NB4 (cell line): Measurements from ENCODE around the gene ARF3.
A peak's percentile ranks its signal among the peaks of the same experiment; 100 is the strongest.

Source experiments
- DNase-seq: peaks from one replicate; pipeline ENCODE4 v3.0.0; 2010; ENCODE audit warnings: low read depth
- H3K4me3 ChIP-seq: one replicate; pipeline ENCODE4 v1.5.1; 2011; ENCODE audit warnings: mild to moderate bottlenecking, low read depth, low read length, moderate library complexity
- CTCF ChIP-seq: IDR thresholded peaks from one replicate; pipeline ENCODE4 v1.5.1; 2012; ENCODE audit warnings: low read depth, low read length
- MYC ChIP-seq: IDR thresholded peaks from 2 replicates; pipeline ENCODE4 v1.6.1; 2011; ENCODE audit warnings: low read depth, low read length
- POLR2A ChIP-seq: IDR thresholded peaks from 2 replicates; pipeline ENCODE4 v1.6.1; 2011; ENCODE audit warnings: mild to moderate bottlenecking; ENCODE audit not compliant: insufficient read length; ENCODE audit errors: extremely low read depth
- TF ChIP-seq, protein P1 (sequence below): IDR thresholded peaks from 2 replicates; pipeline ENCODE4 v1.6.1; 2011; ENCODE audit warnings: low read depth, low read length

The ARF3 gene

DNA sequence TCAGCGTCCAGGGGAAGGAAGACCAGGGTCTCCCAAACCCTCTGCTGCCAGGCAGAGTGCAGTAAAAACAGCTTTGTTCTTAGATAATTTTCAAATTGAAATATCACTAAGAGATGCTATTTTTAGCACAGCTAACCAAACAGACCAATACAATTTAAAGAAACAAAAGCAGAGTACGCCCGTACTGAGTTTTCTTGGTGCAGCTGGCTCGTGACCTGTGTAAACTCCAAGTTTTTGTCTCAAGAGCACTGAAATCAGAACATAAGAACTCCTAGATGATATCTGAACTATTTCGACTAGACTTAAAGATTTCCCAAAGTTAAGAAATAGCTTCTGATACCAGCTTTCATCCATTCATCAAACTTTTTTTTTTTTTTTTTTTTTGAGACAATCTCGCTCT is 10.3 kb downstream of the ARF3 start:
- DNase-seq = no peak
- no peak overlapping the region for H3K4me3 ChIP-seq
- TF ChIP-seq CTCF = no peak
- no peak for TF ChIP-seq POLR2A
- TF ChIP-seq MYC = no peak
- TF ChIP-seq, protein P1, sequence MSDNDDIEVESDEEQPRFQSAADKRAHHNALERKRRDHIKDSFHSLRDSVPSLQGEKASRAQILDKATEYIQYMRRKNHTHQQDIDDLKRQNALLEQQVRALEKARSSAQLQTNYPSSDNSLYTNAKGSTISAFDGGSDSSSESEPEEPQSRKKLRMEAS = no peak

DNA sequence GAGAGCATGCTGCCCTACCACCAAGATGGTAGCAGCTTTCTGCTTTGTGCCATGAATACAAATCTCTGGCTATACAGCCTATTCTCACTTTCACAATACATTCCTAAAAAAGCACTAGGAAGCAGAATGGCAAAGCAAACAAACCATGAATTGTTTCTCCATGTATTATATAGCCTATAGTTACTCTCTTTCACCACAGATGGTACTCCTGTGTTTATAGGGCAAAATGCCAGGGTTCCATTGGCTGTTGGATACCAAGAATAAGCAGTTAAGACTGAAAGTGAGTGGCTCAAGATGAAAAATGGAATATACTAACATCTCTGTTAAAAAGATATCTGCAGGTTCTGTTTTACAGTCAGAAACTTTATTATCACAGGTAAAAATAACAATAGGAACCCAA is 11.1 kb downstream of the ARF3 start:
- H3K4me3 ChIP-seq = no peak overlapping the region
- DNase-seq = no peak
- TF ChIP-seq POLR2A (no peak), MYC (no peak), CTCF (no peak)
- TF ChIP-seq, protein P1 = no peak

DNA sequence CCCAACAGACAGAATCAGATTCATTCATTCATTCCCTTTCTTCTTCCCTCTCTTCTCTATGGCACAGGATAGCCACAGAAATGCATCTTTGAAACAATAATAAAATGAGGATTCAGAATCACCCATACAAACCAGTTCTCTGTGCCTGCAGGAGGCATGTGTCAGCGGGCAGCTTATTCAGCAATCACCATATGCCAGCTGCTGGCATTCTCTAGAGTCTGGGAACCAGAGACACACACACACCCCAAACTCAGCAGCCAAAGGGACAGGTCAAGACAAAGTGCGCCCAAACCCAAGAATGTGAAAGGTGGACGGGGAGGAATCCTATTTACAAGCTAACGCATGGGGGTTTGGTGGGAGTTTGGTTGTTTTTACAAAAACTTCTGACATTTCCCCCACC is 14.1 kb downstream of the ARF3 start:
- TF ChIP-seq CTCF = no peak
- TF ChIP-seq, protein P1 = no peak
- no peak for TF ChIP-seq MYC
- no peak for TF ChIP-seq POLR2A
- no peak overlapping the region for H3K4me3 ChIP-seq
- DNase-seq = no peak

DNA sequence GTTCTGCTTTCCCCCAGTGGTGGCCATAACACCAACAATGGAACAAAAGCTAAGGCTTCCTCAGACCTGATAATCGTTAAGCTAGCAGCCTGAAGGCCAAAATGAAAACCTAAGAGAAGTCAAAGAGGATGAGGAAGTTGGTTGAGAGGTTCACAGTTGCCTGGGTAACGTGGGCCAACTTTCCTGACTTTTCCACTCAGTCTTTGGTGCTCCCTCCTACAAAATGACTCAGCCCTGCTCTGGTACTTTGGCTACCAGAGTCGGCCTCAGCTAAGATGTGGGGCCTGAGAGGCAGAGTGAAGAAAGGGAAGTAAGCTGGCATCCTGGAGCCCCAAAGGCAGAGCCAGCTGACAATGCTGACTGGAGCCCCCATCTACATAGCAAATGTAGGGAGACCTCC is 17.1 kb downstream of the ARF3 start:
- DNase-seq = peak; percentile 80
- no peak for TF ChIP-seq CTCF
- no peak for TF ChIP-seq POLR2A
- TF ChIP-seq, protein P1 = no peak
- no peak for TF ChIP-seq MYC
- H3K4me3 ChIP-seq = no peak overlapping the region

DNA sequence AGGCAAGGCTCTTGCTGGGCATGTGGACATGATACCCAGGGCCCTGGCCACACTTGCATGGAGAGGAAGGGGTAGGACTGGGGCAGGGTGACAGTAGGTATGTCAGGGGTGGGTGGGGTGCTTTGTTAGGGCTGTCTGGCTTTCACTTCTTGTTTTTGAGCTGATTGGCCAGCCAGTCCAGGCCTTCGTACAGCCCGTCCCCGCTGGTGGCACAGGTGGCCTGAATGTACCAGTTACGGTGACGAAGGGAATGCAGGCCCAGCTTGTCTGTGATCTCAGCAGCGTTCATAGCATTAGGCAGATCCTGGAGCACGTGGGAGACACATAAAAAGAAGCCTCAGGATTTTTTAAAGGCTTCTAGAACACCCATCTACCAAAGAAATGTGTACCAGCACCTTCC is 18.5 kb downstream of the ARF3 start:
- no peak for TF ChIP-seq CTCF
- no peak for TF ChIP-seq MYC
- TF ChIP-seq POLR2A = no peak
- TF ChIP-seq, protein P1 = no peak

GRCh38 chr12:48937170-48937569 is 20.1 kb downstream of the ARF3 start:
- DNase-seq = peak; percentile 53
- TF ChIP-seq MYC (no peak), CTCF (peak; percentile 62)
- TF ChIP-seq, protein P1 = no peak
- no peak overlapping the region for H3K4me3 ChIP-seq

More for the DNA sequence above, 18.5 kb downstream of the ARF3 start:
- DNase-seq = no peak
- H3K4me3 ChIP-seq = no peak overlapping the region
